Smooth muscle cell (in vitro differentiated cells): ENCODE measurements around the gene SLC4A11. TPM values are rescaled to one million over a fixed set of nuclear protein-coding genes. Genes with fewer than 3 reads are reported as not detected.

Source experiments
- DNase-seq: peaks from one replicate; lab custom pipeline; 2025; ENCODE audit not compliant: unreplicated experiment; lab: John Stamatoyannopoulos, UW
- H2AFZ ChIP-seq: fragments of 200-600 bp; sonication (generic); 2 replicates; pipeline ENCODE4 v1.6.0; 2016; ENCODE audit warnings: antibody characterized with exemption, low read depth, mild to moderate bottlenecking
- H3F3A ChIP-seq: fragments of 200-600 bp; sonication (generic); 2 replicates; pipeline ENCODE4 v1.6.0; 2017; ENCODE audit warnings: antibody characterized with exemption, low read depth
- H3K27ac ChIP-seq: fragments of 200-600 bp; sonication (generic); 2 replicates; pipeline ENCODE4 v1.5.1; 2016; ENCODE audit warnings: low read depth, mild to moderate bottlenecking
- H3K27me3 ChIP-seq: fragments of 200-600 bp; sonication (generic); 2 replicates; pipeline ENCODE4 v1.6.1; 2016; ENCODE audit warnings: low read depth, mild to moderate bottlenecking
- H3K36me3 ChIP-seq: fragments of 200-600 bp; sonication (generic); 2 replicates; pipeline ENCODE4 v1.5.1; 2016; ENCODE audit warnings: low read depth
- H3K4me1 ChIP-seq: fragments of 200-600 bp; sonication (generic); 2 replicates; pipeline ENCODE4 v1.5.1; 2016; ENCODE audit warnings: low read depth
- H3K4me2 ChIP-seq: fragments of 200-600 bp; sonication (generic); 2 replicates; pipeline ENCODE4 v1.6.0; 2016; ENCODE audit warnings: mild to moderate bottlenecking
- H3K4me3 ChIP-seq: fragments of 200-600 bp; sonication (generic); 2 replicates; pipeline ENCODE4 v1.5.1; 2016; ENCODE audit warnings: mild to moderate bottlenecking
- H3K79me2 ChIP-seq: fragments of 200-600 bp; sonication (generic); 2 replicates; pipeline ENCODE4 v1.6.0; 2016; ENCODE audit warnings: low read depth, mild to moderate bottlenecking
- H3K9ac ChIP-seq: fragments of 200-600 bp; sonication (generic); 2 replicates; pipeline ENCODE4 v1.6.0; 2016; ENCODE audit warnings: low read depth
- H3K9me3 ChIP-seq: fragments of 200-600 bp; sonication (generic); replicated peaks from 2 replicates; pipeline ENCODE4 v1.5.1; 2016; ENCODE audit warnings: low read depth
- H4K20me1 ChIP-seq: fragments of 200-600 bp; sonication (generic); 2 replicates; pipeline ENCODE4 v1.6.0; 2016; ENCODE audit warnings: low read depth
- WGBS: methylation state at CpG from one replicate; pipeline ENCODE4 v1.1.7; 2016; ENCODE audit warnings: low lambda C conversion rate; 5-methylcytosine and 5-hydroxymethylcytosine counted together
- polyA plus RNA-seq: library from polyadenylated mRNA; unstranded; fragments of >200 nt; fragmentation: Nextera tagmentation; extraction: Ambion mirVana; gene quantifications from 2 replicates; pipeline ENCODE4 v1.2.1, GENCODE V29; 2016
- total RNA-seq: library from RNA; depleted of rRNA; stranded (reverse); fragments of >200 nt; gene quantifications from 2 replicates; pipeline ENCODE4 v1.2.3, GENCODE V29; 2014
- TF ChIP-seq, protein P1 (sequence below): fragments of 200-600 bp; sonication (generic); IDR thresholded peaks from 2 replicates; pipeline ENCODE4 v1.5.1; 2017; ENCODE audit warnings: borderline replicate concordance, mild to moderate bottlenecking, antibody characterized with exemption; ENCODE audit not compliant: insufficient read depth, poor library complexity, severe bottlenecking

Gene SLC4A11
- total and polyA plus RNA-seq, 2 experiments from 2014 or later: 0.27 to 1.5 TPM

DNA sequence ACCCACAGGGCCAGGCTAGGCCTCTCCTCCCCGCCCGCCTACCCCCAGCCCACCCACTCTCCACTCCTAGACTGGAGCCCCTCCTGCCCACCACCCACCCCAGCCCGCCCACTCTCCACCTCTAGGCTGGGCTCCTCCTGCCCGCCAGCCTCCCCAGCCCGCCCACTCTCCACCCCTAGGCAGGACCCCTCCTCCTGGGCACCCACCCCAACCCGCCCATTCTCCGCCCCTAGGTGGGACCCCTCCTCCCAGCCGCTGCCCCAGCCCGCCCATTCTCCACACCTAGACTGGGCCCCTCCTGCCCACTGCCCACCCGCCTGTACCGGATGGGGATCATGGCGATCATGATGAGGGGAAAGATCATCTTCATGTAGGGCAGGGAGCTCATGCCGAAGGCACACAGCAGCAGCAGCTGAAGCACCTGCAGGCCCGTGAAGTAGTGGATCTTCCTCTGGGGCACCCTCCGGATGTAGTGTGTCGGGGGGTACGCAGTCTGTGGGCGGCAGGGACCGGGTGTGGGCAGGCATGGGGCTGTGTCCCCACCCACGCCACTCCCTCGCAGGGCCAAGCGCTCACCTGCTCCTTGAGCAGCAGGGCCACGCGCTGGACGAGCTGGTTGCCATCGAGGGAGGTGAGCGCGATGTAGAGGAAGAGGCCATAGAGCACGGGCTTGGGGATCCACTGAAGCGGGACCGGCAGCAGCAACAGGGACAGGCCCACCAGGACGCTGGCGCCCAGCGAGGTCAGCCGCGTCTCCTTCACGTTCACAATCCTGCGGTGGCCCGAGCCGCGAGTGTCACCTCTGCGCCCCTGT, 10.8 kb downstream of the SLC4A11 start:
- Histone ChIP-seq H2AFZ (no peak overlapping the region), H3K4me2 (no peak overlapping the region), H4K20me1 (no peaks in the 10 kb centered on the region), H3K36me3 (no peaks in the 10 kb centered on the region), H3F3A (no peaks in the 10 kb centered on the region), H3K4me1 (no peaks in the 10 kb centered on the region), H3K27ac (no peak overlapping the region), H3K79me2 (no peaks in the 10 kb centered on the region), H3K4me3 (no peak overlapping the region), H3K9ac (no peak overlapping the region), H3K9me3 (no peaks in the 10 kb centered on the region), H3K27me3 (no peaks in the 10 kb centered on the region)
- WGBS: 90% methylated on average over 39 of the region's 42 CpGs
- DNase-seq: no peak
- TF ChIP-seq, protein P1, sequence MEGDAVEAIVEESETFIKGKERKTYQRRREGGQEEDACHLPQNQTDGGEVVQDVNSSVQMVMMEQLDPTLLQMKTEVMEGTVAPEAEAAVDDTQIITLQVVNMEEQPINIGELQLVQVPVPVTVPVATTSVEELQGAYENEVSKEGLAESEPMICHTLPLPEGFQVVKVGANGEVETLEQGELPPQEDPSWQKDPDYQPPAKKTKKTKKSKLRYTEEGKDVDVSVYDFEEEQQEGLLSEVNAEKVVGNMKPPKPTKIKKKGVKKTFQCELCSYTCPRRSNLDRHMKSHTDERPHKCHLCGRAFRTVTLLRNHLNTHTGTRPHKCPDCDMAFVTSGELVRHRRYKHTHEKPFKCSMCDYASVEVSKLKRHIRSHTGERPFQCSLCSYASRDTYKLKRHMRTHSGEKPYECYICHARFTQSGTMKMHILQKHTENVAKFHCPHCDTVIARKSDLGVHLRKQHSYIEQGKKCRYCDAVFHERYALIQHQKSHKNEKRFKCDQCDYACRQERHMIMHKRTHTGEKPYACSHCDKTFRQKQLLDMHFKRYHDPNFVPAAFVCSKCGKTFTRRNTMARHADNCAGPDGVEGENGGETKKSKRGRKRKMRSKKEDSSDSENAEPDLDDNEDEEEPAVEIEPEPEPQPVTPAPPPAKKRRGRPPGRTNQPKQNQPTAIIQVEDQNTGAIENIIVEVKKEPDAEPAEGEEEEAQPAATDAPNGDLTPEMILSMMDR: no peak

DNA sequence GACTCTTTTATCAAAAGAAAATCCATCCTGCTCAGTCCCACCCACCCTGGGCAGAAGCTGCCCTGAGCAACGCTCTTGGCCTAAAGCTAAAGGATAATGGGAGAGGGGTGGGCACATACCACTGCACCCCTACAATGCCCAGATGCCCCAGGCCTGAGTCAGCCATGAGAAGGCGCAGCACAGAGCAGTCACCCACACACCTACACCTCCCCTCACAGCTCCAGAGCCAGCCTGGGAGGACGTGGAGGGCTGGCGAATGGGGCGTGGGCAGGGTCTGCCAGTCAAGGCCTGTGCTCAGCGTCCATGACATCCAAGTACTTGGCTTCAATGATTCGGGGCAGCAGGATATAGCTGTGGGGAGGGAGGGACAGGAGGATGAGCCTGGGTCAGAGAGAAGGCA, 11.5 kb downstream of the SLC4A11 start:
- no peaks in the 10 kb centered on the region for H4K20me1 ChIP-seq
- no peaks in the 10 kb centered on the region for H3K79me2 ChIP-seq
- WGBS: 77% methylated on average over 7 of the region's 7 CpGs
- H2AFZ ChIP-seq: no peak overlapping the region
- no peaks in the 10 kb centered on the region for H3K36me3 ChIP-seq
- no peak overlapping the region for H3K4me2 ChIP-seq
- DNase-seq: no peak
- H3K27ac ChIP-seq: no peak overlapping the region
- no peak overlapping the region for H3K9ac ChIP-seq
- no peaks in the 10 kb centered on the region for H3K4me1 ChIP-seq
- TF ChIP-seq, protein P1: no peak
- no peaks in the 10 kb centered on the region for H3F3A ChIP-seq
- H3K4me3 ChIP-seq: no peak overlapping the region
- H3K9me3 ChIP-seq: no peaks in the 10 kb centered on the region
- H3K27me3 ChIP-seq: no peaks in the 10 kb centered on the region

DNA sequence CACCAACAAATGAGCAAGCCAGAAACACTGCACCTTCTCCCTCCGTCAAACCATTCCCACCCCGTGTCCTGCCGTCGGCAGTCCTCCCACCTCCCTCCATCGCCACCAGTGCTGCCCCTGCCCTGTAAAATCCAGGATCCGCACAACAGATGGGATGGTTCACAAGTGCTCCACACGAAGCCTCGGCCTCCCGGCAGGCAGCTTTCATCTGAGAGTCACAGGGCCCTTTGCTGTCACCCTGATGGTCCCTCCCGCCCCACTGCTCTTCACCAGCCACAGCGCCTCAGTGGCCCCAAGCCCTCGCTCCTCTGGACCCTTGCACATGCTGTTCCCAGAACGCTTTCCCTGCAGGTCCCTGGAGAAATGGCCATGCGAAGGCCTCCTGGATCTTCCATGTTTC, 12.1 kb downstream of the SLC4A11 start:
- Histone ChIP-seq H3K27me3 (no peaks in the 10 kb centered on the region), H3K4me2 (no peak overlapping the region), H3K27ac (no peak overlapping the region), H3K36me3 (no peaks in the 10 kb centered on the region), H3F3A (no peaks in the 10 kb centered on the region), H3K79me2 (no peaks in the 10 kb centered on the region), H2AFZ (no peak overlapping the region), H3K9ac (no peak overlapping the region), H3K4me3 (no peak overlapping the region), H3K9me3 (no peaks in the 10 kb centered on the region), H3K4me1 (no peaks in the 10 kb centered on the region), H4K20me1 (no peaks in the 10 kb centered on the region)
- TF ChIP-seq, protein P1: no peak
- 93% methylated on average over 14 of the region's 14 CpGs for WGBS
- no peak for DNase-seq

DNA sequence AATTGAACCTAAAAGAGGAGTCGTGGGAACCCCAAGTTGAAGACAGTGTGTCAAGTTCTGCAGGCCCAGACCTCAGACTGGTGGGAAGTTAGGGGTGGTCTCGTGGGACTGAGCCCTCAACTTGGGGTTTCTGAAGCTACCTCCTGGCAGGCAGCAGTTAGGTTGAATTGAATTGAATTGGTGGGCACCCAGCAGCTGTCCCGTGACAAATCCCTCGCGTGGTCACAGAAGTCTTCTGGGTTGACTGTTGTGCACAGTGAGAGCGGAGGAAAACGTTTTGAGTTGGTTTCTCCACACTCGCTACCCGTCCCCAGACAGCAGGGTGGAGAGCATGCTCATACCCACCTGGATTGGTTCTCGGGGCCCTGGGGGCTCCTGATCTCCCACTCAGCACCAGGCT, 12.9 kb downstream of the SLC4A11 start:
- Histone ChIP-seq H3K27ac (no peak overlapping the region), H3K27me3 (no peaks in the 10 kb centered on the region), H3K4me3 (no peak overlapping the region), H3K9me3 (no peaks in the 10 kb centered on the region), H3K4me1 (no peaks in the 10 kb centered on the region), H3K79me2 (no peaks in the 10 kb centered on the region), H3K36me3 (no peaks in the 10 kb centered on the region), H2AFZ (no peak overlapping the region), H3F3A (no peaks in the 10 kb centered on the region), H4K20me1 (no peaks in the 10 kb centered on the region), H3K9ac (no peak overlapping the region), H3K4me2 (no peak overlapping the region)
- DNase-seq: no peak
- WGBS: 96% methylated on average over 10 of the region's 10 CpGs
- TF ChIP-seq, protein P1: no peak
